ENCODE data around the gene BRAP.

Gene BRAP

GRCh38 chr12:111672822-111673381 is 12.9 kb downstream of the BRAP start:
- CTCF ChIA-PET = interaction anchor here (0.6 to 4.5 kb wide), 10 partner anchors 9 to 719 kb away, joined by 3 to 24 read pairs (median 4); no protein-coding TSS in a partner anchor

More at GRCh38 chr12:111672822-111673381, 12.9 kb downstream of the BRAP start:
- POLR2A ChIA-PET = interaction anchor here (0.7 kb wide), 1 partner anchor 107 kb away, joined by 6 read pairs; no protein-coding TSS in a partner anchor
- TF ChIP-seq ZBTB20 (tag by site-specific recombination; IDR thresholded peaks at IDR 0.05) (no peak), ZNF169 (tag by site-specific recombination; IDR thresholded peaks at IDR 0.05) (no peak), ZNF350 (tag by site-specific recombination; IDR thresholded peaks at IDR 0.05) (no peak), OSR2 (tag by site-specific recombination; IDR thresholded peaks at IDR 0.05) (no peak), ZNF398 (tag by site-specific recombination; IDR thresholded peaks at IDR 0.05) (no peak), ZNF335 (tag by site-specific recombination; conservative IDR thresholded peaks at IDR 0.05) (no peak), SP3 (tag by site-specific recombination; IDR thresholded peaks at IDR 0.05) (no peak), ZNF202 (tag by site-specific recombination; IDR thresholded peaks at IDR 0.05; ENCODE audit: borderline replicate concordance) (no peak), GLI2 (tag by site-specific recombination; IDR thresholded peaks at IDR 0.05; ENCODE audit: borderline replicate concordance, low read depth) (no peak), PRDM10 (tag by site-specific recombination; IDR thresholded peaks at IDR 0.05) (no peak), BCL11B (tag by site-specific recombination; IDR thresholded peaks at IDR 0.05; ENCODE audit: low read depth) (no peak), ZNF658 (tag by site-specific recombination; IDR thresholded peaks at IDR 0.05) (no peak), ZNF488 (tag by site-specific recombination; IDR thresholded peaks at IDR 0.05) (no peak), ZSCAN18 (tag by site-specific recombination; IDR thresholded peaks at IDR 0.05) (no peak), WT1 (tag by site-specific recombination; IDR thresholded peaks at IDR 0.05) (no peak), ZNF24 (tag by site-specific recombination; IDR thresholded peaks at IDR 0.05) (no peak), INSM2 (tag by site-specific recombination; IDR thresholded peaks at IDR 0.05) (no peak), ZNF639 (tag by site-specific recombination; IDR thresholded peaks at IDR 0.05) (no peak), RBAK (tag by site-specific recombination; IDR thresholded peaks at IDR 0.05) (no peak)
- peaks cover 69 to 86% of the 10 kb centered on the region in 2 experiments for H3K36me3 ChIP-seq (ENCODE audit: control insufficient read depth in 2 of 2, insufficient read depth in 1 of 2, low read length in 2 of 2)
- H3K4me3 ChIP-seq (ENCODE audit: low read depth, low read length) = no peak overlapping the region
- H3K27ac ChIP-seq (ENCODE audit: extremely low read depth, low read depth, low read length) = no peak overlapping the region
- H3K9me3 ChIP-seq (ENCODE audit: control insufficient read depth, insufficient read depth, low read depth, low read length) = no peaks in the 10 kb centered on the region
- no peaks in the 10 kb centered on the region for H3K4me1 ChIP-seq (ENCODE audit: control insufficient read depth, insufficient read depth, low read length)
